CD4-positive, alpha-beta T cell (primary cell): ENCODE results near the gene CDH4. TPM values are rescaled to one million over a fixed set of nuclear protein-coding genes. Genes with fewer than 3 reads are reported as not detected.

Experiments used
- ATAC-seq: fragments of 200-7000 bp; cut with Tn5 transposase; one replicate; pipeline ENCODE4 v1.10.0; 2022; ENCODE audit warnings: mild to moderate bottlenecking; ENCODE audit not compliant: poor library complexity
- CTCF ChIA-PET: fragments of 350-600 bp; sonication (Branson Sonifier 250); formaldehyde crosslinking; loops from one replicate; lab custom pipeline; 2021; ENCODE audit warnings: antibody characterized with exemption, inconsistent platforms; lab: Charles Lee
- POLR2A ChIA-PET: fragments of 350-600 bp; sonication (Branson Sonifier 250); formaldehyde crosslinking; loops from one replicate; lab custom pipeline; 2021; ENCODE audit warnings: antibody characterized with exemption, inconsistent platforms; lab: Charles Lee
- DNase-seq, 14 experiments: peaks; one replicate each; pipeline ENCODE4 v3.0.0-alpha.2; 2013 to 2020; ENCODE audit warnings: mixed read lengths in 2 of 14
- H3K27ac ChIP-seq, 2 donors: one replicate each; pipeline versions ENCODE4 v1.5.1 to v1.7.0; 2013; ENCODE audit warnings: low read length in 2 of 2, low read depth in 1 of 2, mild to moderate bottlenecking in 1 of 2
- H3K27me3 ChIP-seq, 2 experiments: 1 replicate in 1 of 2; 2 replicates in 1 of 2; pipeline versions ENCODE4 v1.6.1 to v1.7.0; 2013; ENCODE audit warnings: low read length in 2 of 2, control low read depth in 1 of 2, mild to moderate bottlenecking in 1 of 2, moderate library complexity in 1 of 2; ENCODE audit not compliant: insufficient read depth in 2 of 2, control insufficient read depth in 1 of 2
- H3K36me3 ChIP-seq: one replicate; pipeline ENCODE4 v1.6.1; 2013; ENCODE audit warnings: low read length, control low read depth; ENCODE audit not compliant: insufficient read depth
- H3K4me1 ChIP-seq: one replicate; pipeline ENCODE4 v1.6.1; 2013; ENCODE audit warnings: low read length, control low read depth; ENCODE audit not compliant: insufficient read depth
- H3K4me3 ChIP-seq: one replicate; pipeline ENCODE4 v1.5.1; 2013; ENCODE audit warnings: mild to moderate bottlenecking, low read length, moderate library complexity
- H3K9me3 ChIP-seq, 2 experiments: 1 replicate in 1 of 2; 2 replicates in 1 of 2; pipeline versions ENCODE4 v1.6.1 to v1.7.0; 2013; ENCODE audit warnings: low read length in 2 of 2, mild to moderate bottlenecking in 2 of 2, control low read depth in 1 of 2, moderate library complexity in 1 of 2; ENCODE audit not compliant: control insufficient read depth in 1 of 2, insufficient read depth in 1 of 2
- H3K27ac Mint-ChIP-seq: one replicate; pipeline ENCODE4 v1.8.0; 2020; ENCODE audit warnings: mixed read lengths
- H3K27me3 Mint-ChIP-seq: one replicate; pipeline ENCODE4 v1.8.0; 2021; ENCODE audit warnings: mixed read lengths
- H3K36me3 Mint-ChIP-seq: one replicate; pipeline ENCODE4 v1.8.0; 2021; ENCODE audit warnings: low read depth, mixed read lengths
- H3K4me1 Mint-ChIP-seq: one replicate; pipeline ENCODE4 v1.8.0; 2021; ENCODE audit warnings: low read depth, mixed read lengths
- H3K4me3 Mint-ChIP-seq: one replicate; pipeline ENCODE4 v1.8.0; 2020; ENCODE audit warnings: mild to moderate bottlenecking, mixed read lengths
- H3K9me3 Mint-ChIP-seq: one replicate; pipeline ENCODE4 v1.8.0; 2020; ENCODE audit warnings: mixed read lengths
- intact Hi-C, 2 experiments: fragments of 100-400 bp; cut with DNase I in 1 of 2; cut with micrococcal nuclease in 1 of 2; formaldehyde crosslinking; loops; one replicate each; pipeline versions ENCODE4 v1.15.1 to v1.9.0; 2023 to 2025; cut with DNase I, micrococcal nuclease
- total RNA-seq, 174 experiments: library from RNA in 2 of 174; stranded (reverse) in 2 of 174; gene quantifications; one replicate each; pipeline ENCODE4 v1.2.3 and lab custom pipeline; 2021 to 2026
- TF ChIP-seq, protein P1 (sequence below): fragments of 200-600 bp; IDR thresholded peaks from one replicate; pipeline ENCODE4 v1.8.0; 2022; ENCODE audit warnings: antibody characterized with exemption, mild to moderate bottlenecking

Gene CDH4
- total RNA-seq, 2 experiments from 2014 or later = 0.11 TPM

DNA sequence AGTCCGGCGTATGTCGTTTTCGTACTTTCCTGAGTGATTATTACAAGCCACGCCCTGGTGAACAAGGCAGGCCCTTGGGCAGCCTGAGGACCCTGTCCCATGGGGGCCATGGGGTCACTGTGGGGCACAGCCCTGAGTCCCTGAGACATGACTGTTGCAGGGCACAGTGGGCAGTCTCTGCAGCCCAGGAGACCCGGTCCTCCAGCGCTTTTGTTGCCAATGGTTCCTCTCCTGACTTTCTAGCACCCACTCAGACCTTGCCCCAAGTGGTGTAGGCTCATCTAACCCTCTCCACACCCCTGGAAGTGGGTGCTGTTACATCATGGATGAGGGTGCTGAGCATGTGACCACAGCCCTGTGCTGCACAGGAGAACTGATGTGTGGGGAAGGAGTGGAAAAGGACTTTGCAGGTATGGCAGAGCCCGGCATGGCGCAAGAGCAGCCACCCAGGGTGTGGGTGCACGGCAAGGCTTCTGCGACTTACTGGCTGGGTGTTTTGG lies 494.1 kb downstream of the CDH4 start:
- TF ChIP-seq, protein P1, sequence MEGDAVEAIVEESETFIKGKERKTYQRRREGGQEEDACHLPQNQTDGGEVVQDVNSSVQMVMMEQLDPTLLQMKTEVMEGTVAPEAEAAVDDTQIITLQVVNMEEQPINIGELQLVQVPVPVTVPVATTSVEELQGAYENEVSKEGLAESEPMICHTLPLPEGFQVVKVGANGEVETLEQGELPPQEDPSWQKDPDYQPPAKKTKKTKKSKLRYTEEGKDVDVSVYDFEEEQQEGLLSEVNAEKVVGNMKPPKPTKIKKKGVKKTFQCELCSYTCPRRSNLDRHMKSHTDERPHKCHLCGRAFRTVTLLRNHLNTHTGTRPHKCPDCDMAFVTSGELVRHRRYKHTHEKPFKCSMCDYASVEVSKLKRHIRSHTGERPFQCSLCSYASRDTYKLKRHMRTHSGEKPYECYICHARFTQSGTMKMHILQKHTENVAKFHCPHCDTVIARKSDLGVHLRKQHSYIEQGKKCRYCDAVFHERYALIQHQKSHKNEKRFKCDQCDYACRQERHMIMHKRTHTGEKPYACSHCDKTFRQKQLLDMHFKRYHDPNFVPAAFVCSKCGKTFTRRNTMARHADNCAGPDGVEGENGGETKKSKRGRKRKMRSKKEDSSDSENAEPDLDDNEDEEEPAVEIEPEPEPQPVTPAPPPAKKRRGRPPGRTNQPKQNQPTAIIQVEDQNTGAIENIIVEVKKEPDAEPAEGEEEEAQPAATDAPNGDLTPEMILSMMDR = no peak
- H3K27me3 ChIP-seq = no peaks in the 10 kb centered on the region
- Mint-ChIP-seq H3K27ac (no peak overlapping the region), H3K4me1 (no peaks in the 10 kb centered on the region), H3K27me3 (no peaks in the 10 kb centered on the region), H3K9me3 (peaks cover 3% of the 10 kb centered on the region), H3K36me3 (no peaks in the 10 kb centered on the region), H3K4me3 (no peak overlapping the region)
- H3K36me3 ChIP-seq = no peaks in the 10 kb centered on the region
- DNase-seq = no peak
- no peak overlapping the region for H3K4me3 ChIP-seq
- CTCF ChIA-PET = no interaction called here
- POLR2A ChIA-PET = no interaction called here
- H3K4me1 ChIP-seq = no peaks in the 10 kb centered on the region
- H3K27ac ChIP-seq = no peak overlapping the region
- ATAC-seq = no peak
- intact Hi-C loops = no loop called here
- H3K9me3 ChIP-seq = peaks cover 14 to 28% of the 10 kb centered on the region in 2 experiments

DNA sequence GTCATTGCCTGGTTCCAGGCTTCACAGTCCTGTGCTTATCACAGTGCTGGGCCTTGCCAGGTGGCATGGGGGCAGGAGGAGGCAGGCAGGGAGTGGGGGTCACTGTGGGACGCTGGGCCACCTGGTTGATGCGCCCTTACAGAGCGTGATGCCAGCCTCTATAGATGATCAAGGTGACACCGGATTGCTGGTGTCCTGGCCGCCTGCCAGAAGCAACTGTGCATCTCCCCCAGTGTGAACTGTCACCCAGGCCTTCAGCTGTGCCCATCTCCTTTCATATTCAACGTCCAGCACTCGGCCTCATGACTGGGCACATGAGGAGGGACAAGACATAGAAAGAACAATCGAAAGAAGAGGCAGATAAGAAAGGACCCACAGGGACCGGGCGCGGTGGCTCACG lies 494.7 kb downstream of the CDH4 start:
- H3K27ac ChIP-seq = no peak overlapping the region
- DNase-seq (no peak), ATAC-seq (no peak)
- no peaks in the 10 kb centered on the region for H3K27me3 ChIP-seq
- H3K4me3 ChIP-seq = no peak overlapping the region
- CTCF ChIA-PET = no interaction called here
- H3K4me3 Mint-ChIP-seq = no peak overlapping the region
- TF ChIP-seq, protein P1 = no peak
- H3K36me3 ChIP-seq = no peaks in the 10 kb centered on the region
- no peak overlapping the region for H3K27ac Mint-ChIP-seq
- no peaks in the 10 kb centered on the region for H3K36me3 Mint-ChIP-seq
- H3K4me1 Mint-ChIP-seq = no peaks in the 10 kb centered on the region
- no peaks in the 10 kb centered on the region for H3K4me1 ChIP-seq
- H3K9me3 ChIP-seq = peaks cover 18 to 29% of the 10 kb centered on the region in 2 experiments
- POLR2A ChIA-PET = no interaction called here
- peaks cover 3% of the 10 kb centered on the region for H3K9me3 Mint-ChIP-seq
- intact Hi-C loops = no loop called here
- H3K27me3 Mint-ChIP-seq = no peaks in the 10 kb centered on the region

DNA sequence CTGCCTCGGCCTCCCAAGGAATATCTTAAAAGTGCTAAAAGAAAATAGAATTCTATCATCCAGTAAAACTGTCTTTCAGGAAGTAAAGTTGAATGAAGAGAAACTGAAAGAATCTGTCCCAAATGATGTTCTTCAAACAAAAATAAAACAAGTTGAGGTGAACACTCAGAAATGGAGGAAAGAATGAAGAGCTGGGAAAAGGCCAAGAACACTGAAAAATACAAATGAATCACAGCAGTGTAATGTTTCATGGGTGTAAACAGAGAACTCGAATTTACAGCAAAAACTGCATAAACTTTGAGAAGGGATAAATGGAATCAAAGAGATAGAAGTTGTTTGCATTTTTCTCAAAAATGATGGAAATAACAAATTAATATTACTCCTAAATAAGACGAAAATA lies 496.3 kb downstream of the CDH4 start:
- intact Hi-C loops = no loop called here
- TF ChIP-seq, protein P1 = no peak
- Mint-ChIP-seq H3K27me3 (no peaks in the 10 kb centered on the region), H3K9me3 (peaks cover 3% of the 10 kb centered on the region), H3K27ac (no peak overlapping the region), H3K36me3 (no peaks in the 10 kb centered on the region), H3K4me1 (no peaks in the 10 kb centered on the region), H3K4me3 (no peak overlapping the region)
- no peak overlapping the region for H3K4me3 ChIP-seq
- no peak overlapping the region for H3K27ac ChIP-seq
- no peaks in the 10 kb centered on the region for H3K27me3 ChIP-seq
- no peaks in the 10 kb centered on the region for H3K36me3 ChIP-seq
- ATAC-seq (no peak), DNase-seq (no peak)
- POLR2A ChIA-PET = no interaction called here
- no peaks in the 10 kb centered on the region for H3K4me1 ChIP-seq
- peaks cover 18 to 32% of the 10 kb centered on the region in 2 experiments for H3K9me3 ChIP-seq
- CTCF ChIA-PET = no interaction called here
